Peyer's patch (tissue), 4 donors: ENCODE results near the gene CETP. TPM values are rescaled to one million over a fixed set of nuclear protein-coding genes. Genes with fewer than 3 reads are reported as not detected.

Experiments
- DNase-seq, 3 donors: peaks; one replicate each; pipeline ENCODE4 v3.0.0-alpha.2; 2017 to 2019
- H3K27ac ChIP-seq, 4 donors: fragments of 200-600 bp; sonication (generic); one replicate each; pipeline ENCODE4 v1.5.1; 2016 to 2019
- H3K27me3 ChIP-seq, 2 donors: fragments of 200-600 bp; sonication (generic); one replicate each; pipeline ENCODE4 v1.5.1; 2019
- H3K36me3 ChIP-seq, 3 donors: fragments of 200-600 bp; sonication (generic); one replicate each; pipeline ENCODE4 v1.5.1; 2016 to 2019
- H3K4me1 ChIP-seq, 4 donors: fragments of 200-600 bp; sonication (generic); one replicate each; pipeline ENCODE4 v1.5.1; 2016 to 2019
- H3K4me3 ChIP-seq, 4 donors: fragments of 200-600 bp; sonication (generic); 1 replicate in 3 of 4; 2 replicates in 1 of 4; pipeline ENCODE4 v1.5.1; 2016 to 2019; ENCODE audit warnings: mild to moderate bottlenecking in 1 of 4
- H3K9me3 ChIP-seq, 4 donors: fragments of 200-600 bp; sonication (generic); one replicate each; pipeline ENCODE4 v1.5.1; 2016 to 2019; ENCODE audit warnings: mild to moderate bottlenecking in 1 of 4
- POLR2A ChIP-seq, 2 donors: fragments of 450-650 bp; IDR thresholded peaks; one replicate each; pipeline ENCODE4 v1.5.1; 2017; ENCODE audit warnings: antibody characterized with exemption in 2 of 2, mild to moderate bottlenecking in 2 of 2, moderate library complexity in 2 of 2
- total RNA-seq, 4 donors: library from RNA; depleted of rRNA; stranded (reverse); fragments of >200 nt; gene quantifications; one replicate each; pipeline ENCODE4 v1.1.0, GENCODE V29; 2016
- TF ChIP-seq, protein P1 (sequence below), 6 experiments: fragments of 450-650 bp in 4 of 6; fragments of 200-600 bp in 2 of 6; sonication (generic) in 1 of 6; IDR thresholded peaks; one replicate each; pipeline ENCODE4 v1.5.1; 2017 to 2019; ENCODE audit warnings: antibody characterized with exemption in 6 of 6, mild to moderate bottlenecking in 3 of 6, moderate library complexity in 1 of 6

CETP gene
- total RNA-seq, 4 donors from 2014 or later: 2.5 TPM; not detected in 3

DNA sequence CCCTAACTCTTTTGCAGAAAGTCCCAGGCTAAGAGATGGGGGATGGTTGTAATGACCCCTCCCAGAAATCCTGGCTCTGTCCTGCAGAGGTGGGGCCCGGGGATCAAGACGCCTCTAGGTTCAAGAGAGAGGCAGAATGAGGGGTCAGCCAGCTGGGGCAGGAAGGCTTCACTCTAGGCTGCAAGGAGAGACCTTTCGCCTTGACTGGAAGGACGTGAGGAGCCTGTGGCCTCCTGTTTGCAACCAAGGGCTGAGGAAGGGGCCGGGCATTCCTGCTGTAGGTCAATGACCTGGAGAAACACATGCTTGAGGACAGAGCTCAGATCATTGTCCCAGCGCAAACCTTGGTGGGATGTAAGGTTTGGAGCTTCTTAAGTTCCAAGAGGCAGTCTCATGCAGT, 8.7 kb upstream of the CETP start:
- TF ChIP-seq, protein P1, sequence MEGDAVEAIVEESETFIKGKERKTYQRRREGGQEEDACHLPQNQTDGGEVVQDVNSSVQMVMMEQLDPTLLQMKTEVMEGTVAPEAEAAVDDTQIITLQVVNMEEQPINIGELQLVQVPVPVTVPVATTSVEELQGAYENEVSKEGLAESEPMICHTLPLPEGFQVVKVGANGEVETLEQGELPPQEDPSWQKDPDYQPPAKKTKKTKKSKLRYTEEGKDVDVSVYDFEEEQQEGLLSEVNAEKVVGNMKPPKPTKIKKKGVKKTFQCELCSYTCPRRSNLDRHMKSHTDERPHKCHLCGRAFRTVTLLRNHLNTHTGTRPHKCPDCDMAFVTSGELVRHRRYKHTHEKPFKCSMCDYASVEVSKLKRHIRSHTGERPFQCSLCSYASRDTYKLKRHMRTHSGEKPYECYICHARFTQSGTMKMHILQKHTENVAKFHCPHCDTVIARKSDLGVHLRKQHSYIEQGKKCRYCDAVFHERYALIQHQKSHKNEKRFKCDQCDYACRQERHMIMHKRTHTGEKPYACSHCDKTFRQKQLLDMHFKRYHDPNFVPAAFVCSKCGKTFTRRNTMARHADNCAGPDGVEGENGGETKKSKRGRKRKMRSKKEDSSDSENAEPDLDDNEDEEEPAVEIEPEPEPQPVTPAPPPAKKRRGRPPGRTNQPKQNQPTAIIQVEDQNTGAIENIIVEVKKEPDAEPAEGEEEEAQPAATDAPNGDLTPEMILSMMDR (IDR thresholded peaks at IDR 0.05): no peak
- TF ChIP-seq POLR2A (IDR thresholded peaks at IDR 0.05): no peak
- Histone ChIP-seq H3K9me3 (no peaks in the 10 kb centered on the region), H3K4me3 (no peak overlapping the region), H3K27me3 (no peaks in the 10 kb centered on the region), H3K36me3 (no peaks in the 10 kb centered on the region), H3K4me1 (peaks cover 0 to 10% (median 4%) of the 10 kb centered on the region in 4 donors), H3K27ac (no peak overlapping the region)
- DNase-seq: peak in 1 of 3 donors; percentile 41

DNA sequence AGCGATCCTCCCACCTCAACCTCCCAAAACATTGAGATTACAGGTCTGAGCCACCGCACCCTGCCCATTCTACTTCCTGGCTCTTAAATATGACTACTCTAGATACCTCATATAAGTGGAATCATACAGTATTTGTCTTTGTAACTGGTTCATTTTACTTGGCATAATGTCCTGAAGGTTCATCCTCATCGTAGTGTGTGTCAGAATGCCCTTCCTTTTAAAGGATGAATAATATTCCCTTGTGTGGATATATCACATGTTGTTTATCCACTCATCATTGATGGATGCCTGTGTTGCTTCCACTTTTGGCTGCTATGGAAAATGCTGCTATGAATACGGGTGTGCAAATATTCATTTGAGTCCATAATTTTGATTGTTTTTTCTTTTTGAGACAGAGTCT, 5.7 kb upstream of the CETP start:
- no peaks in the 10 kb centered on the region for H3K36me3 ChIP-seq
- no peak for TF ChIP-seq POLR2A (IDR thresholded peaks at IDR 0.05)
- TF ChIP-seq, protein P1 (IDR thresholded peaks at IDR 0.05): no peak
- H3K9me3 ChIP-seq: no peaks in the 10 kb centered on the region
- H3K4me3 ChIP-seq: no peak overlapping the region
- no peaks in the 10 kb centered on the region for H3K27me3 ChIP-seq
- H3K27ac ChIP-seq: no peak overlapping the region
- H3K4me1 ChIP-seq: peaks cover 0 to 4% (median 0%) of the 10 kb centered on the region in 4 donors
- DNase-seq: no peak

DNA sequence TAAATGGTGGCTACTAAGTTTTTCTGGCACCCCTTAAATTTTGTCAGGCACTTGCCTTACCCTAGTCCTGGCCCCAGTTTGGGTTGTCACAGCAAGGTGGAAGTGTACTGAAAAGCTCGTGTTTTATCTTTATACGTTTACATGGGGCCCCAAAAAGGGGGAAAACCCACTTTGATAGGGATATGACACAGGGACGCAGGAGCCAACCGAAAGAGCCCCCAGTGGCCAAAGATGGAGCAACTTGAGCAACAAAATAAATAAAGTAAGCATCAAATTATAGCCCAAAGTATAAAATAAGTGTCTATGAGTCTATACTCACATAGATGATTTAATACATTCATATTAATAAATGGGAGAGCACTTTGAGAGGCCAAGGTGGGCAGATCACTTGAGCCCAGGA, 5.0 kb upstream of the CETP start:
- no peak overlapping the region for H3K4me3 ChIP-seq
- no peak overlapping the region for H3K27ac ChIP-seq
- no peaks in the 10 kb centered on the region for H3K36me3 ChIP-seq
- H3K27me3 ChIP-seq: no peaks in the 10 kb centered on the region
- TF ChIP-seq, protein P1 (IDR thresholded peaks at IDR 0.05): no peak
- no peak for TF ChIP-seq POLR2A (IDR thresholded peaks at IDR 0.05)
- no peaks in the 10 kb centered on the region for H3K4me1 ChIP-seq
- no peak for DNase-seq
- no peaks in the 10 kb centered on the region for H3K9me3 ChIP-seq

DNA sequence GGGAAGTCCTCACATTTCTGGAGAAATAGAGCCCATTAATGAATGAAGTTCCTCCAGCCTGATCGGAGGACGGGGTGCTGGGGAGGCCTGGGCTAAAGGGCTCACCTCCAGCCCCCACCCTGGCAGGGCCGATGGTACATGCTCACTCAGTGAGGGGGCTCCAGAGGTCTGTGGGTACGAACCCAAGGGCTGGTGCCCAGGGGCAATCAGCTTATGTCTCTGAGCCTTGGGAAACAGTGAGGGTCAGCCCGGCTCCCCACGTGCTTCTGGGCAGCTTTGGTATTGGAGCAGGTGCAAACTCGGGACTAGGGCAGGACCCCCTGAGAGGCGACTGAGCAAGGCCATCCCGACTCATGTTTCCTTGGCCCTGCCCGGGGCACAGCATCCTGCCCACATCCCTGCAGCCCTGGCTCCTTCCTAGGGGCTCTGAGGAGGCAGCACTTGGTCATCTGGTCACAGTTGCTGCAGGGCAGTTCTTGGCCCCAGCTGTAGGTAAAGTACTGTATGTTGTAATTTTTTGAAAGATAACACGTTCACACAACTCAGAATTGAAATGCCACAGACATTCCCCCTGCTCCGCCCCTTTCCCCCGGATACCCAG, 969 bp upstream of the CETP start:
- TF ChIP-seq POLR2A (IDR thresholded peaks at IDR 0.05): no peak
- TF ChIP-seq, protein P1 (IDR thresholded peaks at IDR 0.05): no peak
- Histone ChIP-seq H3K4me1 (peaks cover 0 to 8% (median 7%) of the 10 kb centered on the region in 4 donors), H3K27ac (no peak overlapping the region), H3K4me3 (no peak overlapping the region), H3K36me3 (no peaks in the 10 kb centered on the region), H3K9me3 (no peaks in the 10 kb centered on the region), H3K27me3 (no peaks in the 10 kb centered on the region)
- DNase-seq: no peak

DNA sequence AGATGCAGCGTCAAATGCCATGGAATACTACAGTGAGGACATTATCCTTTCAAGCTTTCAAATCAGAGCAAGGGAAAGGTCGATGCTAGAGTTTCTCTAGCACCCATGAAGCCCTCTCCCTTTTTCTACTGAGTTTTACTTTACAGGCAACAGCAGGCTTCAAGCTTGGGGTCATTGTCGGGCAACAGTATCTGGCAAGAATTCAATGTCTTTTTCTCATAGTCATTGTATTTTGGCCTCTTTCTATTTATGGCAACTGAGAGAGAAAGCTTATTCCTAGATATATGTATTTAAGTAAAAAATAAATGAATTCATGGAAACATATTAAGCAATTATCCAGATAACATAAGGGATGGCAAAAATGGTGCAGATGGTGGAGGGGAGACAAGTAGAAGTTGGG, 364 bp upstream of the CETP start:
- TF ChIP-seq, protein P1 (IDR thresholded peaks at IDR 0.05): no peak
- TF ChIP-seq POLR2A (IDR thresholded peaks at IDR 0.05): no peak
- Histone ChIP-seq H3K9me3 (no peaks in the 10 kb centered on the region), H3K27ac (no peak overlapping the region), H3K4me1 (peaks cover 0 to 8% (median 7%) of the 10 kb centered on the region in 4 donors), H3K4me3 (no peak overlapping the region), H3K27me3 (no peaks in the 10 kb centered on the region), H3K36me3 (no peaks in the 10 kb centered on the region)
- no peak for DNase-seq
